NCI-H1048 (cell line): Measurements from ENCODE around the gene PRDM15.

ENCODE experiments used
- DNase-seq: peaks from one replicate; lab custom pipeline; 2025; lab: John Stamatoyannopoulos, UW

Gene PRDM15

GRCh38 chr21:41886328-41886727 is 7.2 kb upstream of the PRDM15 start:
- DNase-seq, result no peak

GRCh38 chr21:41885341-41886024 is 6.3 kb upstream of the PRDM15 start:
- DNase-seq, result no peak

GRCh38 chr21:41884501-41885030 is 5.4 kb upstream of the PRDM15 start:
- no peak for DNase-seq

- no peak for DNase-seq
Observed at GRCh38 chr21:41883582-41883981, 4.4 kb upstream of the PRDM15 start.

GRCh38 chr21:41881051-41881450 is 1.9 kb upstream of the PRDM15 start:
- no peak for DNase-seq

GRCh38 chr21:41880153-41880552 is 1.0 kb upstream of the PRDM15 start:
- no peak for DNase-seq

- DNase-seq, result peak; percentile 62
Observed at GRCh38 chr21:41878831-41879189, 334 bp downstream of the PRDM15 start.

GRCh38 chr21:41877901-41878830 is 978 bp downstream of the PRDM15 start:
- DNase-seq, result no peak

GRCh38 chr21:41876928-41877652 is 2.1 kb downstream of the PRDM15 start:
- no peak for DNase-seq

GRCh38 chr21:41876396-41876795 is 2.7 kb downstream of the PRDM15 start:
- no peak for DNase-seq

- DNase-seq, result no peak
Observed at GRCh38 chr21:41875086-41875485, 4.1 kb downstream of the PRDM15 start.

- no peak for DNase-seq
Observed at GRCh38 chr21:41874611-41875010, 4.5 kb downstream of the PRDM15 start.

GRCh38 chr21:41873426-41873825 is 5.7 kb downstream of the PRDM15 start:
- no peak for DNase-seq

- no peak for DNase-seq
Observed at GRCh38 chr21:41873005-41873404, 6.1 kb downstream of the PRDM15 start.

GRCh38 chr21:41871293-41872030 is 7.7 kb downstream of the PRDM15 start:
- no peak for DNase-seq

- DNase-seq, result no peak
Observed at GRCh38 chr21:41869771-41870170, 9.4 kb downstream of the PRDM15 start.

- no peak for DNase-seq
Observed at GRCh38 chr21:41868062-41868710, 11.0 kb downstream of the PRDM15 start.

GRCh38 chr21:41867313-41867712 is 11.8 kb downstream of the PRDM15 start:
- DNase-seq, result no peak

GRCh38 chr21:41866274-41866809 is 12.8 kb downstream of the PRDM15 start:
- DNase-seq, result no peak

GRCh38 chr21:41865002-41865777 is 14.0 kb downstream of the PRDM15 start:
- DNase-seq, result no peak
